SK-N-SH (cell line): ENCODE measurements around the gene BRD3.

ENCODE experiments used
- CHD2 ChIP-seq: fragments of 150-350 bp; IDR thresholded peaks from 2 replicates; pipeline ENCODE4 v1.6.1; 2018; ENCODE audit warnings: low read length; ENCODE audit not compliant: partially characterized antibody
- EZH2phosphoT487 ChIP-seq: fragments of 200-600 bp; sonication (generic); IDR thresholded peaks from 2 replicates; pipeline ENCODE4 v1.6.1; 2017; ENCODE audit warnings: low read depth, mixed run types, mild to moderate bottlenecking, antibody characterized with exemption, moderate library complexity, borderline replicate concordance
- FOXM1 ChIP-seq: IDR thresholded peaks from 2 replicates; pipeline ENCODE4 v1.4.0; 2012; ENCODE audit warnings: low read depth, mild to moderate bottlenecking
- GABPA ChIP-seq: IDR thresholded peaks from 2 replicates; pipeline ENCODE4 v1.4.0; 2012; ENCODE audit warnings: low read depth, mild to moderate bottlenecking
- GATA2 ChIP-seq: sonication (generic); formaldehyde crosslinking; IDR thresholded peaks from 2 replicates; pipeline ENCODE4 v1.5.0; 2020; ENCODE audit warnings: mild to moderate bottlenecking, missing genetic modification reagents
- NFIC ChIP-seq: IDR thresholded peaks from 2 replicates; pipeline ENCODE4 v1.4.0; 2012; ENCODE audit warnings: borderline replicate concordance
- POLR2AphosphoS5 ChIP-seq: IDR thresholded peaks from 2 replicates; pipeline ENCODE4 v1.6.1; 2012; ENCODE audit warnings: low read depth, low read length
- RXRA ChIP-seq: IDR thresholded peaks from 2 replicates; pipeline ENCODE4 v1.4.0; 2012; ENCODE audit warnings: low read depth, mild to moderate bottlenecking, borderline replicate concordance
- TCF12 ChIP-seq: IDR thresholded peaks from 2 replicates; pipeline ENCODE4 v1.4.0; 2012
- YY1 ChIP-seq: IDR thresholded peaks from 2 replicates; pipeline ENCODE4 v1.4.0; 2012; ENCODE audit warnings: low read depth, mild to moderate bottlenecking
- TF ChIP-seq, protein P1 (sequence below): fragments of 150-350 bp; IDR thresholded peaks from 2 replicates; pipeline ENCODE4 v1.6.1; 2016; ENCODE audit warnings: mild to moderate bottlenecking, low read depth, low read length
- TF ChIP-seq, protein P2 (sequence below): fragments of 200-600 bp; sonication (generic); IDR thresholded peaks from 2 replicates; pipeline ENCODE4 v1.6.1; 2017; ENCODE audit warnings: antibody characterized with exemption, mild to moderate bottlenecking, moderate library complexity

GRCh38 chr9:134083451-134083850 is 15.6 kb upstream of the BRD3 start:
- TF ChIP-seq NFIC (no peak), RXRA (no peak), CHD2 (no peak), POLR2AphosphoS5 (no peak), GABPA (no peak), GATA2 (no peak), FOXM1 (no peak), EZH2phosphoT487 (no peak), YY1 (no peak), TCF12 (no peak)
- TF ChIP-seq, protein P1, sequence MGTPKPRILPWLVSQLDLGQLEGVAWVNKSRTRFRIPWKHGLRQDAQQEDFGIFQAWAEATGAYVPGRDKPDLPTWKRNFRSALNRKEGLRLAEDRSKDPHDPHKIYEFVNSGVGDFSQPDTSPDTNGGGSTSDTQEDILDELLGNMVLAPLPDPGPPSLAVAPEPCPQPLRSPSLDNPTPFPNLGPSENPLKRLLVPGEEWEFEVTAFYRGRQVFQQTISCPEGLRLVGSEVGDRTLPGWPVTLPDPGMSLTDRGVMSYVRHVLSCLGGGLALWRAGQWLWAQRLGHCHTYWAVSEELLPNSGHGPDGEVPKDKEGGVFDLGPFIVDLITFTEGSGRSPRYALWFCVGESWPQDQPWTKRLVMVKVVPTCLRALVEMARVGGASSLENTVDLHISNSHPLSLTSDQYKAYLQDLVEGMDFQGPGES, result no peak
- TF ChIP-seq, protein P2, sequence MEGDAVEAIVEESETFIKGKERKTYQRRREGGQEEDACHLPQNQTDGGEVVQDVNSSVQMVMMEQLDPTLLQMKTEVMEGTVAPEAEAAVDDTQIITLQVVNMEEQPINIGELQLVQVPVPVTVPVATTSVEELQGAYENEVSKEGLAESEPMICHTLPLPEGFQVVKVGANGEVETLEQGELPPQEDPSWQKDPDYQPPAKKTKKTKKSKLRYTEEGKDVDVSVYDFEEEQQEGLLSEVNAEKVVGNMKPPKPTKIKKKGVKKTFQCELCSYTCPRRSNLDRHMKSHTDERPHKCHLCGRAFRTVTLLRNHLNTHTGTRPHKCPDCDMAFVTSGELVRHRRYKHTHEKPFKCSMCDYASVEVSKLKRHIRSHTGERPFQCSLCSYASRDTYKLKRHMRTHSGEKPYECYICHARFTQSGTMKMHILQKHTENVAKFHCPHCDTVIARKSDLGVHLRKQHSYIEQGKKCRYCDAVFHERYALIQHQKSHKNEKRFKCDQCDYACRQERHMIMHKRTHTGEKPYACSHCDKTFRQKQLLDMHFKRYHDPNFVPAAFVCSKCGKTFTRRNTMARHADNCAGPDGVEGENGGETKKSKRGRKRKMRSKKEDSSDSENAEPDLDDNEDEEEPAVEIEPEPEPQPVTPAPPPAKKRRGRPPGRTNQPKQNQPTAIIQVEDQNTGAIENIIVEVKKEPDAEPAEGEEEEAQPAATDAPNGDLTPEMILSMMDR, result no peak
